Bronchial epithelial cell (primary cell): Measurements from ENCODE around the gene OGG1. TPM values are rescaled to one million over a fixed set of nuclear protein-coding genes. Genes with fewer than 3 reads are reported as not detected.

ENCODE experiments used
- DNase-seq: peaks from one replicate; pipeline ENCODE4 v3.0.0-alpha.2; 2010; ENCODE audit warnings: low read depth
- FAIRE-seq: peaks from 2 replicates; lab custom pipeline; 2011; peaks lifted over from hg19 to GRCh38; lab: Jason Lieb, UNC
- H3K27me3 ChIP-seq: 2 replicates; pipeline ENCODE4 v1.5.1; 2011; ENCODE audit warnings: low read length; ENCODE audit not compliant: control insufficient read depth, insufficient read depth
- H3K36me3 ChIP-seq: 2 replicates; pipeline ENCODE4 v1.5.1; 2011; ENCODE audit warnings: low read length; ENCODE audit not compliant: control insufficient read depth, insufficient read depth
- H3K4me3 ChIP-seq: 2 replicates; pipeline ENCODE4 v1.5.1; 2011; ENCODE audit warnings: mild to moderate bottlenecking, low read depth, low read length, control low read depth
- total RNA-seq: library from RNA; depleted of rRNA; stranded (reverse); fragments of >200 nt; gene quantifications from 2 replicates; pipeline ENCODE4 v1.2.1, GENCODE V29; 2014
- TF ChIP-seq, protein P1 (sequence below): IDR thresholded peaks from 2 replicates; pipeline ENCODE4 v1.5.1; 2011; ENCODE audit warnings: mild to moderate bottlenecking, moderate library complexity, low read length, control low read depth, inconsistent platforms; ENCODE audit not compliant: insufficient read depth, severe bottlenecking

Gene OGG1
- total RNA-seq, 1 donor from 2014 or later: 21.6 TPM

GRCh38 chr3:9736831-9737230 lies 12.9 kb upstream of the OGG1 start:
- Histone ChIP-seq H3K36me3 (peaks cover 31% of the 10 kb centered on the region), H3K4me3 (no peak overlapping the region), H3K27me3 (no peaks in the 10 kb centered on the region)
- FAIRE-seq (no peak), DNase-seq (no peak)
- TF ChIP-seq, protein P1, sequence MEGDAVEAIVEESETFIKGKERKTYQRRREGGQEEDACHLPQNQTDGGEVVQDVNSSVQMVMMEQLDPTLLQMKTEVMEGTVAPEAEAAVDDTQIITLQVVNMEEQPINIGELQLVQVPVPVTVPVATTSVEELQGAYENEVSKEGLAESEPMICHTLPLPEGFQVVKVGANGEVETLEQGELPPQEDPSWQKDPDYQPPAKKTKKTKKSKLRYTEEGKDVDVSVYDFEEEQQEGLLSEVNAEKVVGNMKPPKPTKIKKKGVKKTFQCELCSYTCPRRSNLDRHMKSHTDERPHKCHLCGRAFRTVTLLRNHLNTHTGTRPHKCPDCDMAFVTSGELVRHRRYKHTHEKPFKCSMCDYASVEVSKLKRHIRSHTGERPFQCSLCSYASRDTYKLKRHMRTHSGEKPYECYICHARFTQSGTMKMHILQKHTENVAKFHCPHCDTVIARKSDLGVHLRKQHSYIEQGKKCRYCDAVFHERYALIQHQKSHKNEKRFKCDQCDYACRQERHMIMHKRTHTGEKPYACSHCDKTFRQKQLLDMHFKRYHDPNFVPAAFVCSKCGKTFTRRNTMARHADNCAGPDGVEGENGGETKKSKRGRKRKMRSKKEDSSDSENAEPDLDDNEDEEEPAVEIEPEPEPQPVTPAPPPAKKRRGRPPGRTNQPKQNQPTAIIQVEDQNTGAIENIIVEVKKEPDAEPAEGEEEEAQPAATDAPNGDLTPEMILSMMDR: no peak

DNA sequence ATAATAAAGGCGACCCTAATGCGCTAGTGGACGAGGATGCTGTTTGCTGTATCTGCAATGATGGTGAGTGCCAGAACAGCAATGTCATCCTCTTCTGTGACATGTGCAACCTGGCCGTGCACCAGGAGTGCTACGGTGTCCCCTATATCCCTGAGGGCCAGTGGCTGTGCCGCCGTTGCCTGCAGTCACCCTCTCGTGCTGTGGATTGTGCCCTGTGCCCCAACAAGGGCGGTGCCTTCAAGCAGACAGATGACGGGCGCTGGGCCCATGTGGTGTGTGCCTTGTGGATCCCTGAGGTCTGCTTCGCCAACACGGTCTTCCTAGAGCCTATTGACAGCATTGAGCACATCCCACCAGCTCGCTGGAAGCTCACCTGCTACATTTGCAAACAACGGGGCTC lies 10.6 kb upstream of the OGG1 start:
- no peak for DNase-seq
- TF ChIP-seq, protein P1: no peak

GRCh38 chr3:9742560-9742959 lies 7.2 kb upstream of the OGG1 start:
- TF ChIP-seq, protein P1: no peak
- Histone ChIP-seq H3K4me3 (no peak overlapping the region), H3K27me3 (no peaks in the 10 kb centered on the region), H3K36me3 (peaks cover 42% of the 10 kb centered on the region)
- FAIRE-seq: no peak
- DNase-seq: no peak

More for the DNA sequence above, 10.6 kb upstream of the OGG1 start:
- H3K4me3 ChIP-seq: no peak overlapping the region
- no peak for FAIRE-seq
- H3K36me3 ChIP-seq: peaks cover 47% of the 10 kb centered on the region
- H3K27me3 ChIP-seq: no peaks in the 10 kb centered on the region

GRCh38 chr3:9743548-9743947 lies 6.2 kb upstream of the OGG1 start:
- Histone ChIP-seq H3K36me3 (peaks cover 44% of the 10 kb centered on the region), H3K27me3 (no peaks in the 10 kb centered on the region), H3K4me3 (no peak overlapping the region)
- TF ChIP-seq, protein P1: no peak
- no peak for DNase-seq
- no peak for FAIRE-seq

DNA sequence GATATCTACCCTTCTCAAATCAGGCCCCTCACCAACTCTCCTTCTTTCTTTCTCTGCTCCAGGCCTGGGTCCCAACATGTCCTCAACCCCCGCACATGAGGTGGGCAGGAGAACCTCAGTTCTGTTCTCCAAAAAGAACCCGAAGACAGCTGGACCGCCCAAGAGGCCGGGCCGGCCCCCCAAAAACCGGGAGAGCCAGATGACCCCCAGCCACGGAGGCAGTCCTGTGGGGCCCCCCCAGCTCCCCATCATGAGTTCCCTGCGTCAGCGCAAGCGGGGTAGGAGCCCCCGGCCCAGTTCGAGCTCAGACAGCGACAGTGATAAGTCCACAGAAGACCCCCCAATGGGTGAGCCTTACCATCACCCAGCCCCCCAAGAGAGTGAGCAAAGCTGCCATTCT lies 5.6 kb upstream of the OGG1 start:
- H3K4me3 ChIP-seq: no peak overlapping the region
- DNase-seq: no peak
- TF ChIP-seq, protein P1: no peak
- H3K36me3 ChIP-seq: peaks cover 43% of the 10 kb centered on the region
- no peak for FAIRE-seq
- no peaks in the 10 kb centered on the region for H3K27me3 ChIP-seq

GRCh38 chr3:9745521-9745920 lies 4.2 kb upstream of the OGG1 start:
- DNase-seq: no peak
- Histone ChIP-seq H3K36me3 (peaks cover 35% of the 10 kb centered on the region), H3K4me3 (no peak overlapping the region), H3K27me3 (no peaks in the 10 kb centered on the region)
- FAIRE-seq: no peak
- TF ChIP-seq, protein P1: no peak
